ENCODE measurements around the gene SLC12A5. TPM values are rescaled to one million over a fixed set of nuclear protein-coding genes. Genes with fewer than 3 reads are reported as not detected.

SLC12A5 gene
- total and polyA plus RNA-seq, 9 of the 15 experiments (the other 6 are each of a cell fraction or from before 2014, with no cell fraction given): 0.36 to 7.5 (median 2.1) TPM

DNA sequence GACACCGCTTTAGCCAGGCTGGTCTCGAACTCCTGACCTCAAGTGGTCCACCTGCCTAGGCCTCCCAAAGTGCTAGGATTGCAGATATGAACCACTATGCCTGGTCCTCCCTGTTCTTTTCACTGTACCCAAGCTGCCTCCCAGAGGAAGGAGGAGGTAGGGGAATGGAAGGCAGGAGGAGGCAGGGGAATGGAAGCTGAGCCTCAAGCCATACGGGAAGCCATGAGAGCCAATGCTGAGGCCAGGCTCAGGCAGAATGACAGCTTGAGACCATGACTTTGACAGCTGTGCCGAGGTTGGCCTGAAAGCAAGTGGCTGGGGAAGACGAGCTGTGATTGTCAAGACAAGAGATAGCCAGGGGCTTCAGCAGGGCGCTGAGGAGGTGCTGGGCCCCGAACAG is 43.4 kb upstream of the SLC12A5 start (continued):
- no peak for TF ChIP-seq BMI1 (IDR thresholded peaks at IDR 0.05; ENCODE audit: low read length)
- no peak for TF ChIP-seq ZC3H8 (IDR thresholded peaks at IDR 0.05)
- TF ChIP-seq, protein P1, sequence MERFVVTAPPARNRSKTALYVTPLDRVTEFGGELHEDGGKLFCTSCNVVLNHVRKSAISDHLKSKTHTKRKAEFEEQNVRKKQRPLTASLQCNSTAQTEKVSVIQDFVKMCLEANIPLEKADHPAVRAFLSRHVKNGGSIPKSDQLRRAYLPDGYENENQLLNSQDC (CRISPR knock-in tag; IDR thresholded peaks at IDR 0.05): no peak
- peak; percentile 33; the same call in 1 of the 2 replicates for TF ChIP-seq L3MBTL2 (IDR thresholded peaks at IDR 0.05)
- TF ChIP-seq, protein P2, sequence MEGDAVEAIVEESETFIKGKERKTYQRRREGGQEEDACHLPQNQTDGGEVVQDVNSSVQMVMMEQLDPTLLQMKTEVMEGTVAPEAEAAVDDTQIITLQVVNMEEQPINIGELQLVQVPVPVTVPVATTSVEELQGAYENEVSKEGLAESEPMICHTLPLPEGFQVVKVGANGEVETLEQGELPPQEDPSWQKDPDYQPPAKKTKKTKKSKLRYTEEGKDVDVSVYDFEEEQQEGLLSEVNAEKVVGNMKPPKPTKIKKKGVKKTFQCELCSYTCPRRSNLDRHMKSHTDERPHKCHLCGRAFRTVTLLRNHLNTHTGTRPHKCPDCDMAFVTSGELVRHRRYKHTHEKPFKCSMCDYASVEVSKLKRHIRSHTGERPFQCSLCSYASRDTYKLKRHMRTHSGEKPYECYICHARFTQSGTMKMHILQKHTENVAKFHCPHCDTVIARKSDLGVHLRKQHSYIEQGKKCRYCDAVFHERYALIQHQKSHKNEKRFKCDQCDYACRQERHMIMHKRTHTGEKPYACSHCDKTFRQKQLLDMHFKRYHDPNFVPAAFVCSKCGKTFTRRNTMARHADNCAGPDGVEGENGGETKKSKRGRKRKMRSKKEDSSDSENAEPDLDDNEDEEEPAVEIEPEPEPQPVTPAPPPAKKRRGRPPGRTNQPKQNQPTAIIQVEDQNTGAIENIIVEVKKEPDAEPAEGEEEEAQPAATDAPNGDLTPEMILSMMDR (IDR thresholded peaks at IDR 0.05 in 2 of 3, conservative IDR thresholded peaks at IDR 0.05 in 1 of 3; ENCODE audit: insufficient read depth in 2 of 3, low read depth in 1 of 3, low read length in 3 of 3): peak; percentile 36 to 57 (median 44); a peak in 4 of 6 replicates
- no peak for TF ChIP-seq TEAD2 (tag; IDR thresholded peaks at IDR 0.05)
- no peak for TF ChIP-seq NCOA4 (IDR thresholded peaks at IDR 0.05; ENCODE audit: partially characterized antibody)
- no peak for TF ChIP-seq BRCA1 (IDR thresholded peaks at IDR 0.05)
- no peak for TF ChIP-seq BRCA1 (CRISPR knock-in tag; IDR thresholded peaks at IDR 0.05)
- TF ChIP-seq PPARD (CRISPR knock-in tag; IDR thresholded peaks at IDR 0.05): no peak
- TF ChIP-seq DNMT1 (IDR thresholded peaks at IDR 0.05): no peak
- TF ChIP-seq, protein P3, sequence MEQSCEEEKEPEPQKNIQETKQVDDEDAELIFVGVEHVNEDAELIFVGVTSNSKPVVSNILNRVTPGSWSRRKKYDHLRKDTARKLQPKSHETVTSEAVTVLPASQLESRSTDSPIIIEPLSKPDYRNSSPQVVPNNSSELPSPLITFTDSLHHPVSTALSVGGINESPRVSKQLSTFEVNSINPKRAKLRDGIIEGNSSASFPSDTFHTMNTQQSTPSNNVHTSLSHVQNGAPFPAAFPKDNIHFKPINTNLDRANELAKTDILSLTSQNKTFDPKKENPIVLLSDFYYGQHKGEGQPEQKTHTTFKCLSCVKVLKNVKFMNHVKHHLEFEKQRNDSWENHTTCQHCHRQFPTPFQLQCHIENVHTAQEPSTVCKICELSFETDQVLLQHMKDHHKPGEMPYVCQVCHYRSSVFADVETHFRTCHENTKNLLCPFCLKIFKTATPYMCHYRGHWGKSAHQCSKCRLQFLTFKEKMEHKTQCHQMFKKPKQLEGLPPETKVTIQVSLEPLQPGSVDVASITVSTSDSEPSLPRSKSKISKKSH (CRISPR knock-in tag; IDR thresholded peaks at IDR 0.05): no peak
- no peak for TF ChIP-seq GTF2A2 (tag; IDR thresholded peaks at IDR 0.05)
- TF ChIP-seq, protein P4, sequence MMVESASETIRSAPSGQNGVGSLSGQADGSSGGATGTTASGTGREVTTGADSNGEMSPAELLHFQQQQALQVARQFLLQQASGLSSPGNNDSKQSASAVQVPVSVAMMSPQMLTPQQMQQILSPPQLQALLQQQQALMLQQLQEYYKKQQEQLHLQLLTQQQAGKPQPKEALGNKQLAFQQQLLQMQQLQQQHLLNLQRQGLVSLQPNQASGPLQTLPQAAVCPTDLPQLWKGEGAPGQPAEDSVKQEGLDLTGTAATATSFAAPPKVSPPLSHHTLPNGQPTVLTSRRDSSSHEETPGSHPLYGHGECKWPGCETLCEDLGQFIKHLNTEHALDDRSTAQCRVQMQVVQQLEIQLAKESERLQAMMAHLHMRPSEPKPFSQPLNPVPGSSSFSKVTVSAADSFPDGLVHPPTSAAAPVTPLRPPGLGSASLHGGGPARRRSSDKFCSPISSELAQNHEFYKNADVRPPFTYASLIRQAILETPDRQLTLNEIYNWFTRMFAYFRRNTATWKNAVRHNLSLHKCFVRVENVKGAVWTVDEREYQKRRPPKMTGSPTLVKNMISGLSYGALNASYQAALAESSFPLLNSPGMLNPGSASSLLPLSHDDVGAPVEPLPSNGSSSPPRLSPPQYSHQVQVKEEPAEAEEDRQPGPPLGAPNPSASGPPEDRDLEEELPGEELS (CRISPR knock-in tag; IDR thresholded peaks at IDR 0.05; ENCODE audit: borderline replicate concordance): no peak
- 0 out of 4 replicates have a peak, but pooled peaks of 1 of the 2 experiments have one; percentile 15 for TF ChIP-seq RCOR1 (IDR thresholded peaks at IDR 0.05; ENCODE audit: borderline replicate concordance in 1 of 2, low read depth in 2 of 2, low read length in 2 of 2)
- TF ChIP-seq NFYB (IDR thresholded peaks at IDR 0.05; ENCODE audit: extremely low read depth, insufficient read length): no peak
- TF ChIP-seq SIX5 (IDR thresholded peaks at IDR 0.05; ENCODE audit: borderline replicate concordance in 1 of 2, insufficient read depth in 1 of 2, low read depth in 1 of 2, low read length in 2 of 2): no peak
- TF ChIP-seq HNRNPK (IDR thresholded peaks at IDR 0.05; ENCODE audit: low read depth, low read length, poor library complexity, severe bottlenecking): no peak
- peak; percentile 82 for TF ChIP-seq ZNF263 (CRISPR knock-in tag; IDR thresholded peaks at IDR 0.05; ENCODE audit: borderline replicate concordance)
- TF ChIP-seq TCF7 (IDR thresholded peaks at IDR 0.05; ENCODE audit: borderline replicate concordance): no peak
- no peak for TF ChIP-seq TBL1XR1 (IDR thresholded peaks at IDR 0.05; ENCODE audit: low read length in 2 of 2)
- no peak for TF ChIP-seq HDAC6 (IDR thresholded peaks at IDR 0.05; ENCODE audit: low read depth, low read length)

Data from K562 (cell line).